A172 (cell line): ENCODE data around the gene TM9SF1. TPM values are rescaled to one million over a fixed set of nuclear protein-coding genes. Genes with fewer than 3 reads are reported as not detected.

ENCODE experiments used
- DNase-seq: peaks from one replicate; pipeline ENCODE4 v3.0.0-alpha.2; 2015; ENCODE audit warnings: low spot score
- total RNA-seq: library from RNA; depleted of rRNA; stranded (reverse); fragments of >200 nt; shearing (Covaris generic); gene quantifications from 2 replicates; pipeline ENCODE4 v1.2.3, GENCODE V29; 2014

Gene TM9SF1
- total RNA-seq, 1 experiment from 2014 or later = 45.3 TPM

DNA sequence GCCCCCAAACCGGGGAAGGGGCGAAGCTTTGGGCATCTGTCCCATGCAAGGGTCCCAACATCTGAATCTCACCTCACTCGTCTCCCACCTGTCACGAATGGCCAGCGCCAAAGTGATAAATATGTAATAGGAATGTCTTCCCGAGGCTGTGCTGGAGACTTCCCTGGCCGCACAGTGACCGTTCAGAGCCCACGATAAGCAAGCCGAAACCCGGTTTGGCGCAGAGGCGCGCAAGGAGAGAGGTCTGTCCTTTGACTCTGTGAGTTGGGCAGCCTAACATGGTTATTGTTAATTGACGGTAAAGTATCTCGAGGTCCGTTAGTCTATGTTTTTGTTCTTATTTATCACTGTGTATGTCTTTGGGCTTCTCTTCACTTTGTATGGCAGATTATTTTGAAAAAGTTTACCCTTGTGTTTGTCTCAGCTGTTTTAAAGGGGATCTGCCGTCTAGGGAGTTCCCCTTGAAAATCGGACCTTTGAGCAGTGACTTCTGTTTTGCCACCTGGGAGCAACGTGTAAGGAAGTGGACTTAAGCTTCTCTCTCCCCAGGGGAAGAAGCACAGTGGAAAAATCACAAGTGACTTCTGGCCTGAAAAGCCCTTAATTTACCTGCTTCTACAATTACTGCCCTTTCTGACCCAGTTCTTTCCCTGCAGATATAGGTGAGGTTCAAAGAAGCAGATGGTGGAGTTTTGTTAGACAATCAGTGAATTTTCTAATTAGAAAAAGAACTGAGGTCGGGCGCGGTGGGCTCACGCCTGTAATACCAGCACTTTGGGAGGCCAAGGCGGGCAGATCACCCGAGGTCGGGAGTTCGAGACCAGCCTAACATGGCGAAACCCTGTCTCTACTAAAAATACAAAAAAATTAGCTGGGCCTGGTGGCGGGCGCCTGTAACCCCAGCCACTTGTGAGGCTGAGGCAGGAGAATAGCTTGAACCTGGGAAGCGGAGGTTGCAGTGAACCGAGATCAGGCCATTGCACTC, 1.1 kb upstream of the TM9SF1 start:
- no peak for DNase-seq

DNA sequence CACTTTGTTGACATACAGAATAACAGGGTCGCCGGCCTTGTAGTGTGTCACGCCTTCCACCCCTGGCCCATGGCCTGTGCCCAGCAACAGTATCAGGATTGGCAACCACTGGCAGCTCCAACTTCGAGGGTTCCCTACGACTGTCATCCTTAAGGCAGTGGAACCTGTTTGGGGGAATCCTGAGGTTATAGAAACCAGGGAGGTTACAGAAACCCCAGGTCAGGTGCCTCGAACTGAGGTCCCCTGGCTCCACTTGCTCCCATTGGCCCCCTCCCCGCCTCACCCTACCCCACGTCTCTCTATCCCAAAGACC, 412 bp downstream of the TM9SF1 start:
- no peak for DNase-seq

DNA sequence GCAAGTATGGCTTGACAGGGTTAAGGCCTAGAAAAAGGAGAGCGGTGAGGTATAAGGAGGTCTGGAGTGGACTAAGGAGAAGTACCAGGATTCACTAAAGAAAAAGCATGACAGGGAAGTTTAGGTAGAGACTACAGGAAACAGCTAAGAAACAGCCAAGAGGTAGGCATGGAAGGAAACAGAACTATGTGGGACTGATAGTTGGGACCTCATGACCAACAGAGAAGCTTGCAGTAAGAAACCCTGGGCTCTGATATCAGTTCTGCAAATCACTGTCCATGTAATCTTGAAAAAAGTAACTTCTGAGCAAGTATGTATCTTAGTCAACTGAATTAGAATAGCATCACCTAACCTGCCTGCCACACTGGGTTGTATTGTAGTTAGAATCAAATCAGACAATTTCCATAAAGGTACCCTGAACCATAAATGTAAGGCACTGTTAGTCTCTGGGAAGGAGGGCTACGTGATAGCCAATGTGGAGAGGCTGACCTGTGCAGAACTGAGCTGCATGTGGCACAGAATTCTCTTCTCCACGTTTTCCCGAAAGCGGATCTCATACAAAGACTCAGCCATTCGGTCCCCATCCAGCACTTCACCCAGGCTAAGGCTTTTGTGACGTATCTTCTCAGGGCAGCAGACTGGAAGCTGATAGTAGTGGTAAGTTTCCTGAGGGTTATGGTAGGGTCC, 912 bp downstream of the TM9SF1 start:
- no peak for DNase-seq

GRCh38 chr14:24192933-24193332, 2.3 kb downstream of the TM9SF1 start:
- no peak for DNase-seq

DNA sequence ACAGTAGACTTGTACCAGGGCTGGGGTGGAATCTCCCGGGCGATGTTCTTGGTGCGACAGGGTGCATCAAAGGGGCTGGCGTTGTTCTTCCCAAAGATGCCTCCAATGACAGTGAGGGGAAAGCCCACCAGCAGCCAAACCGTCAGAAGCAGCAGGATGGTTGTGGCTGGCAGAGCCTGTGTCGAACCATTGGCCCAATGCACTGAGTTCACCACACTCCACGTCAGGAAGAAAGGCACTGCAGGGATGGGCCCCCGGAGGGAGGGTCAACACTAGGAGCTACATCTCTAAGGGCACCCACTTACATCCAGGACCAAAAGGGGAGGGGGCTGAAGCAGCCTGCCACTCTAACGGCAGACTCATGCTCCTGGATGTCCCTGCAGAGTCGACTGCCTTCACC, 4.8 kb downstream of the TM9SF1 start:
- DNase-seq = no peak

GRCh38 chr14:24189460-24189859, 5.8 kb downstream of the TM9SF1 start:
- no peak for DNase-seq

DNA sequence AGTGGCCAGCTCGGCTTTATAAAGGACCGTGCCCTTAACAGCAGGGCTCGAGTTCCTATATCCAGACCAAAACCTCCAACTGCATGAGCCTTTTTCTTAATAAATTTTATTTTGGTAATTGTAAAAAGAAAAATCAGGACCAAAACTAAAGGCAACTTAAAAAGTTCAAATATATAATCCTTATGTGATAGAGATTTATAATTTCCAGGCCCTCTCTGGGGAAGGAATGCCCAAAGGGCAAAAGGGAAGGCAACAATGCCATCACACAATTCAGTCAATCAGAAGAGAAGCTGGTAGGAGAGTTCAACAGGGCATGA, 6.2 kb downstream of the TM9SF1 start:
- DNase-seq = no peak

DNA sequence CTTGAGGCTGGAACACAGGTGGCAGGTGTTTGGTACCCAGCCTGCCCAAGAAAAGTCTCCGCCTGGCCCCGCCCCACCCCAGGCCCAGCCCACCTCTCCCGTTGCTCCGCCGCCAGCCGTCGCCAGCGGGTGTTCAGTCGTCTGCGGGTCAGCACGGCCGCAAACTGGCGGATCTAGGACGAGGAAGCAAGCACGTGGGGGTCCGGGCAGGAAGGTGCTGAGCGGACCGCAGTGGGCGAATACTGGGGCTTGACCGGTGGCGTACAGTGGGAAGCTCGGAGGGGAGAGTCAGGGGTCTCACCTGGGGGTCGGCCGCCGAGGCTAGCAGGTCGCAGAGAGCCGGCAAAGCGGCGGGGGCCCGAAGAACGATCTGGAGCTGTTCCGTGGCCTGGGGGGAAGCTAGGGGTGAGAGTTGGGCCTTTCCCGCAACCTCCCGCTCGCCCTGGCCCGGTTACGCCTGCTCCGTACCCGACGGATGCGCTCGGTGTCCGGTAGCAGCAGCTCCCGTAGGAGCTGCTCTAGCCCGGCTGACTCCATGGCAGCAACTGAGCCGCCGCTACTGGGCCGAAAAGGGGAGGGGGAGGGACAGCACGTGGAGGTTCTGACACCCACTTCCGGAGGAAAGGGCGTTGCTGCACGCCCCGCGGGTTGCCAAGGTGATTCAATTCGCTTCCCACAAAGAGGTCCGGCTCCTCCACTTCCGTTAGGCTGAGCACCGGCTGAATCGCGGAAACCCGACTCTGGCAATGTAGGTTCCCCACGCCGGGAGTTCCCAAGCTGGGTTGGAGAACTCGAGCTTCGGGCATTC, 6.8 kb downstream of the TM9SF1 start, which contains the start of gene IPO4:
Gene IPO4, minus strand, starts transcription at position 566 of the 808 bp plus-strand sequence. Its CDS starts 29 bp downstream, at position 537.
- peak; percentile 91 for DNase-seq

GRCh38 chr14:24187539-24187915, 7.7 kb downstream of the TM9SF1 start:
- DNase-seq = no peak

DNA sequence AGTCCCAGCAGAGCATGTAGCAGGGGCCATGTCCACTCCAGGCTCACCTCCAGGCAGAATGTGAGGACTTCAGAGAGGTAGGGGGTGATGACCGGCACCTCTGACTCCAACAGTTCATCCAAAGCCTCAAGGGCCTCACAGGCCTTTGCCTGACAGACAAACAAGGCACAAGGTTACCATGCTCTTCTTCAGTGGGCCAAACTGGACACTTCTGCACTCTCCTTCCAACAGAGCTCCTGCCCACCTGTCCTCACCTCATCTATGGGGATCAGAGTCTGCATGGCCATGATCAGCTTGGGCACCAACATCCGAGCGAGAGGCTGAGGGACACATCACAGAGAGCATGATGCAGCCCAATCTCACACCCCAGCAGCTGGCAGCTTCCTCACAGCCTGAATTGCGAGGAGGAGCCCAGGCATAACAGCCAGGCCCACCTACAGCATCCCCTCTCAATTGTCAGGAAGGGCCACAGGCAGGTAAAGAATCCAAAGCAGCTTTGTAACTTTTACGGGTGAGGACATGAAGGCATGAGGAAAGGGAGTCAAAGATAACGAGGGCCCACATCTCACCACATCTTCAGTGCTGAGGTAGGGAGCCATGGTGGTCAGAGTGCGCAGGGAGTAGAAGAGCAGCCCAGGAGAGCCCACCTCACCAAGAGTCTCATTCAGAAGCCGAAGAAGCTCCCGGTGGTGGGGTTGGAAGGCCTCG, 8.3 kb downstream of the TM9SF1 start:
- no peak for DNase-seq

- no peak for DNase-seq
These were observed 9.5 kb downstream of the TM9SF1 start for GRCh38 chr14:24185741-24186140.

DNA sequence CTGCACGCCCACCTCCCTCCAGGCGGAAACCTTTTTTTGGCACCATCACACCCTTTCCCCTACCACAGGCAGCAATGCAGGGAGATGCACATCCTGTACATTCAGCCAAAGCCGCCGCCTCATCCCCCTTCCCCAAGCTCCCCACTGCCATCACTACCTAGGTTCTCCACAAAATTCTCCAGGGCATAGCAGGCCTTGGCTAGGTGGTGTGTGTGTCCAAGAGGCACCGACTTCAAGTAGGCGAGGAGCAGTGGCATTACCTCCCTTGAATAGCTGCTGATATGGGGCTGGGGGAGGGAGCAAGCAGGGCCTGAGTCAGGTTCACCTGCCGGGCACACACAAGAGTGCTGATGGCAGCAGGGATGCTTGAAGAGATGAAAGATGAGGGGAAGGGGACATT, 10.2 kb downstream of the TM9SF1 start:
- no peak for DNase-seq

GRCh38 chr14:24184104-24184970, 10.9 kb downstream of the TM9SF1 start:
- no peak for DNase-seq

DNA sequence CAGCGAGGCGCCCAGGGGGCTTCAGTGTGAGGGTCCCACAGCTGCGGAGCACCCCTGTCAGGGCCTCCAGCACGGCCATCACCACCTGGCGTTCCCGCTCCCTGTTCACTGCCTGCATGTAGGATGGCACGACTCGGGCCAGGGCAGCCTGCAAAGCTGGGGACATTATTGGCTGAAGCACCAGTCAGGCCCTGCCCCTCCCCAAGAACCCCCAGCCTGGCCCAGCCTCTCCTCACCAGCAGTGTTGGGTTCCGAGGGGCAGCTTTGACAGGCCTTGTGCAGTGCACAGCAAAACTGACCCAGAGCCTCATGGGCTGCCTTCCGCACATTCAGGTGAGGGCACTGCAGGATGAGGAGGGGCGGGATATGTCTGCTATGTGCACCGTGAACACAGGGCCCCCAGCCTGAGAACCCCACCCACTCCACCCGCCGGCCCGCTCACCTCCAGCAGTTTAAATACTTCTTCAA, 12.2 kb downstream of the TM9SF1 start:
- no peak for DNase-seq

GRCh38 chr14:24182110-24182882, 12.9 kb downstream of the TM9SF1 start:
- DNase-seq = no peak

- no peak for DNase-seq
These were observed 13.7 kb downstream of the TM9SF1 start for GRCh38 chr14:24181371-24182077.

DNA sequence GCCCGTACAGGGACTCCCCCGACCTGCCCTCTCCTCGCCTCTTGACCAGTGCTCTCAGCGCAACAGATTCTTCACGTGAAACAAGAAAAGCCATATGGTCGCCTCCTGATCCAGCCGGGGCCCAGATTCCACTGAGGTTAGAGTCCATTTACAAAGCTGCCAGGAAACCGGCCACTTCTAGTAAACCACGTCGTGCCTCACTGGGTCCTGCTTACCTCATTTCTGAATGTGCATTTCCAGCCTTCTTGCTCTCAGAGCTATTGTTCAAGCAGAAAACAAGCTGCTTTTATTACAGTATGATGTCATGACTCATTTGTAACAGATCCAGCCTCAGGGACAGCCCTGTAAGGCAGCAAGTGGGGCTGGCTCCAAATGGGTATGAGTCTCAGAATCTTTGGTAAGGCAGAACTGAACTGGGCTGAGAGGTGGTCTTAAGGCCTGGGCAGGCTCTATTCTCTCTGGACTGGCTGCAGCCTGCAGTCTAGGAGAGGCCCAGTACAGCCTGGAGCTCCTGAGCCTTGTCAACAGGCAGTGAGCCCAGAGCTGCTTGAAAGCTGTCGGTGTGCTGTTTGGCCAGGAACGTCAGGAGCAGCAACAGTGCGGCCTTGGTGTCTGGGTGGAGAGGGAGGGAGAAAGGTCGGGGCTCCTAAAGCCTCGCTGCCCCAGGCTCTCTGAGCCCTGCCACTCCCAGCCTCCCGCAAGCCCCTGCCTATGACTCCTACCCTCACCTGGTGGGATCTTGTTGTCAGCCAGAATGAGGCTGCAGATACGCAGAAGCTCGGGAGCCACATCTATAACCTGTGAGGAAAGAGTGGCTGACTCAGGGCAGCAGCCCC, 15.1 kb downstream of the TM9SF1 start:
- DNase-seq = peak; percentile 26

DNA sequence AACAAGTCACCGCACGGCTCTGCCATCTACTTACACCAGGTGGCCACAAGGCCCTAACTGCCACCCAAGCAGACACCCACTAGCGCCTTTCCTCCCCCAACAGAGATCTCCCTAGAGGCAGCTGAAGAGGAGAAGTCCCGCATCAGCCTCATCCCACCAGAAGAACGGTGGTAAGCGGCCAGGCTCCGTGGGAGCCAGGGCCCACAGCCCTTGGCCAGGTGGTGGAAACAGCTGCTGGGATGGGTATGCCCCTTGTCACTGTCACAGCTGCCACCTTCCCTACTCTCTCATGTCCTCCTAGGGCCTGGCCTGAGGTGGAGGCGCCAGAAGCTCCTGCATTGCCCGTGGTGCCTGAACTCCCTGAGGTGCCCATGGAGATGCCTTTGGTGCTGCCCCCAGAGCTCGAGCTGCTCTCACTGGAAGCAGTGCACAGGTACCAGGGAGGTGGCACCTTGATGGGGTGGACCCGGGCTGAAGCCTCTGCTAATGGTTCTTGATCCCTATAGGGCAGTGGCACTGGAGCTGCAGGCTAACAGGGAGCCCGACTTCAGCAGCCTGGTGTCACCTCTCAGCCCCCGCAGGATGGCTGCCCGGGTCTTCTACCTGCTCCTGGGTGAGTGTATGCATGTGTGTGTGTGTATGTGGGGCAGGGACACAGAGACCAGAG, 15.8 kb downstream of the TM9SF1 start:
- no peak for DNase-seq
